Small intestine (tissue), 7 donors: ENCODE data around the gene CFAP100. TPM values are rescaled to one million over a fixed set of nuclear protein-coding genes. Genes with fewer than 3 reads are reported as not detected.

ENCODE experiments used
- DNase-seq, 2 donors: peaks; one replicate each; pipeline versions ENCODE4 v3.0.0 to v3.0.0-alpha.2; 2013
- FAIRE-seq: peaks from 2 replicates; lab custom pipeline; 2012; peaks lifted over from hg19 to GRCh38; lab: Jason Lieb, UNC
- H3K27ac ChIP-seq, 3 donors: one replicate each; pipeline ENCODE4 v1.5.1; 2013; ENCODE audit warnings: low read length in 2 of 3, mild to moderate bottlenecking in 2 of 3, control low read depth in 1 of 3, inconsistent platforms in 1 of 3, low read depth in 1 of 3, moderate library complexity in 1 of 3
- H3K27me3 ChIP-seq, 3 donors: one replicate each; pipeline ENCODE4 v1.6.1; 2013; ENCODE audit warnings: low read length in 3 of 3, inconsistent platforms in 1 of 3; ENCODE audit not compliant: control insufficient read depth in 3 of 3, insufficient read depth in 3 of 3
- H3K36me3 ChIP-seq, 3 donors: one replicate each; pipeline ENCODE4 v1.6.1; 2013; ENCODE audit warnings: low read length in 3 of 3, inconsistent platforms in 1 of 3, low read depth in 1 of 3, mild to moderate bottlenecking in 1 of 3, moderate library complexity in 1 of 3; ENCODE audit not compliant: control insufficient read depth in 3 of 3, insufficient read depth in 2 of 3
- H3K4me1 ChIP-seq, 3 donors: one replicate each; pipeline ENCODE4 v1.6.1; 2013; ENCODE audit warnings: low read length in 2 of 3, inconsistent platforms in 1 of 3, low read depth in 1 of 3, mild to moderate bottlenecking in 1 of 3, moderate library complexity in 1 of 3; ENCODE audit not compliant: control insufficient read depth in 3 of 3, insufficient read depth in 2 of 3
- H3K4me3 ChIP-seq, 3 donors: one replicate each; pipeline ENCODE4 v1.5.1; 2013; ENCODE audit warnings: low read length in 3 of 3, control low read depth in 1 of 3, inconsistent platforms in 1 of 3, low read depth in 1 of 3, mild to moderate bottlenecking in 1 of 3, moderate library complexity in 1 of 3
- H3K9me3 ChIP-seq, 2 donors: one replicate each; pipeline ENCODE4 v1.6.1; 2013; ENCODE audit warnings: low read depth in 1 of 2, low read length in 1 of 2; ENCODE audit not compliant: control insufficient read depth in 2 of 2, insufficient read depth in 1 of 2
- WGBS, 3 donors: extraction: QIAGEN DNeasy Blood & Tissue Kit; methylation state at CpG; one replicate each; pipeline ENCODE4 v1.1.7; 2013; 5-methylcytosine and 5-hydroxymethylcytosine counted together
- polyA plus RNA-seq, 4 donors: library from polyadenylated mRNA; stranded (reverse) in 3 of 4; unstranded in 1 of 4; fragments of 200-250 nt in 3 of 4; fragments of 120-200 nt in 1 of 4; gene quantifications; one replicate each; pipeline versions ENCODE4 v1.2.1 to v1.2.3, GENCODE V29; 2013
- donor health status: healthy with polysubstance abuse.
- donor health status: control.
- donor health status: control.
- donor health status: Bipolar disorder and iron deficiency.
- donor health status: healthy.

Gene CFAP100
- polyA plus RNA-seq, 4 donors: 0.53 TPM; not detected in 3

DNA sequence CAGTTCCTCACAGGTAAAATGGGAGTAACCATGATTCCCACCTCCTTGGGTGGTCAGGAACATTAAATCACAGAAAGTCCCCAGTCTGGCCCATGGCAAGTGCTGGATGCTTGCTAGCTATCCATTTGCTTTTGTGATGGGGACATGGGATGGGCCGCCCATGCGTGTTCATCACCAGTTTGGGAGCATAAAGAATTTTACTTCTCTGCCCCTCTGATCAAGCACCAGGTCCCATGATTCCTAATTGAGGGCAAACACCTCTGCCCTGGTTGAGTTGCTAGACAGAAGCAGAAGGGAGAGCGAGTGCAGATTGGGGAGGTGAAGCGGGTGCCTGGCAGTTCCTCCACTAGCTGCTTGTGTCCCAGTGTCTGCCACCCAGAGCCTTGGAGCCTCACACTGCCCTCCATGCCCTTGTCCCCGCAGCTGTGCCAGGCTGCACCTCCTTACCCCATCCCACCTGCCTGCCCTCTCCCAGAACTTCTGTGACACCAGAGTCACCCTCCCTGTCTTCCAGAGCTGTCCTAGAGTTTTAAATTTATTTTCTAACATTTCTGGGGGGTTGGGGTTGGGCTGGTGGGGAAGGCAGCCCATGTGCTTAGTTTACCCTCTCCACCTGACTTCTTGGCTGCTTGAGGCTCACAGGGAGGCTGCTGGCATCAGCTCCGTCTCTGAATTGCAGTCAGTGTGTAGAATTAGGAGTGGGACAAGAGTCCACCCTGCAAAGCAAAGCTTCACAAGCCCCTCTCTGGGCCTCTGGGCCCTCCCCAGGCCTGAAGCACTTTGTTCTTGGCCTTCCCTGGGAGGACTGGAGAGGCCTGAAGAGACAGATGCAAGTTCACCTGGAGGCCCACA lies 18.4 kb downstream of the CFAP100 start:
- no peak for FAIRE-seq
- Histone ChIP-seq H3K4me1 (no peaks in the 10 kb centered on the region), H3K9me3 (no peaks in the 10 kb centered on the region), H3K27ac (no peak overlapping the region), H3K36me3 (no peaks in the 10 kb centered on the region), H3K4me3 (no peak overlapping the region), H3K27me3 (peaks cover 0 to 9% (median 6%) of the 10 kb centered on the region in 3 donors)
- 85 to 90% (median 87%) methylated on average over 6 of the region's 6 CpGs for WGBS, 3 donors
- no peak for DNase-seq

DNA sequence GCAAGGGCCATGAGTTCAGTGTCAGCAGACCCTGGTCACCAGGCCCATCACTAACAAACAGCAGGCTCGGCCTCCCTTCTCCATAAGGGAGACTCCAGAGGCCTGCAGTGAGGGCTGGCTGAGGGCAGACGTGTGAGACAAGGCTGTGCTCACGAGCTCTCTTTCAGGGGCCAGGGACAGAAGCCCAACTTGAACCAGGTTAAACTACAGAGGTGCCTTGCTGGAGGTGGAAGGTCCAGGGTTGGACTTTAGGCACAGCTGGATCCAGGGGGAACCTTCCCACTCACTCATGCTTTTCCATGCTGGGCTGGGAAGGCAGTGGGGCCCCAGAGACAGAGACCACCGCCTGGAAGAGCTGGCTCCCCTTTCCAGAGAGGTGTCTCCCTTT lies 19.0 kb downstream of the CFAP100 start:
- FAIRE-seq (no peak), DNase-seq (no peak)
- Histone ChIP-seq H3K4me1 (no peaks in the 10 kb centered on the region), H3K4me3 (no peak overlapping the region), H3K9me3 (no peaks in the 10 kb centered on the region), H3K36me3 (no peaks in the 10 kb centered on the region), H3K27me3 (peaks cover 0 to 9% (median 6%) of the 10 kb centered on the region in 3 donors), H3K27ac (no peak overlapping the region)
- WGBS, 3 donors: 62 to 81% (median 63%) methylated on average over 4 of the region's 4 CpGs

DNA sequence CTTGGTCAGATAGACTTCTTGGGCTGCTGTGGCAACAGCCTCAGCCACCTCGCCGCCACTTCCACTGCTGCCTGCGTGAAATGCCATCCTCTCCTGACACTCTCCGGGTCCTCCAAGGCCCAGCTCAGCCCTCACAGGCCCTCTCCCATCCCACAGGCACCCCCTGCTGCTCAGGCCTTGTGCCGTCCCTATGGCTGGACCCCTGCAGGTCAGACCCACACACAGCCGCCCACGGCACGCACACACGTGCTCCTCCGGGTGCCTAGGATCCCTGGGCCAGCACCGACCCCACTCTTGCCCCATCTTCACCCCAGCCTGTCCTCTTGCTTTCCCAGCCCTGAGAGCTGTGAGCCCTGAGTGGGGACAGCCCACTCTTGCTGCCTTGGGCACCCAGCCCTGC lies 19.7 kb downstream of the CFAP100 start:
- 87 to 93% (median 90%) methylated on average over 11 of the region's 11 CpGs for WGBS, 3 donors
- peaks cover 0 to 9% (median 6%) of the 10 kb centered on the region in 3 donors for H3K27me3 ChIP-seq
- no peaks in the 10 kb centered on the region for H3K4me1 ChIP-seq
- no peaks in the 10 kb centered on the region for H3K36me3 ChIP-seq
- H3K27ac ChIP-seq: no peak overlapping the region
- no peaks in the 10 kb centered on the region for H3K9me3 ChIP-seq
- no peak overlapping the region for H3K4me3 ChIP-seq
- FAIRE-seq: no peak
- no peak for DNase-seq

DNA sequence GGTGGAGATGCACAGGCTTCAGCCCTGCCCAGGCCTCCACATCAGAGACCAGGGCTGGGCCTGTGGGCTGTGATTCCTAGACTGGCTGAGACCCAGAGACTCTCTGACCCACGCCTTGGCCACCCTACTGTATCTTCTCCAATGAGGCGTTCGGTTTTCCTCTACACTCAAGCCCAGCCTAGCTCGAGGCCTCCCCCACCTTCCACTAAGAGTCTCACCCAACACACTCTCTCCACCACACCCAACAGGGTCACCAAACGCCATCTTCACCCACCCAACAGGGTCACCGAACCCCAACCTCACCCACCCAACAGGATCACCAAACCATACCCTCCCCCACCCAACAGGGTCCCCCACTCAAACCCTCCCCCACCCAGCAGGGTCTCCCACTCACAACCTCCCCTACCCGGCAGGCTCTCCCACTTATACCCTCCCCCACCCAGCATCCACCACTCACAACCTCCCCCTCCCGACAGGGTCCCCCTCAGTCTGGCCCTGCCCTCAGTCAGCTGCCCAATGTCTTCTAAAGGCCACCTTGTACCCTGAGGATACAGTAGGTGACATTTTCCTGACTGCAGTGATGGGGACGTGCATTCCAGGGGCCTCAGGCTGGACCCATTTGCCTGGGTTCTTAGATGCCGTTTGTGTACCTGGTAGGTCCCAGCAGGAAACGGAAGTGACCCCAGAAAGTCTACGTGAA lies 20.4 kb downstream of the CFAP100 start:
- Histone ChIP-seq H3K27me3 (peaks cover 0 to 9% (median 6%) of the 10 kb centered on the region in 3 donors), H3K4me3 (no peak overlapping the region), H3K36me3 (no peaks in the 10 kb centered on the region), H3K4me1 (peaks cover 0 to 5% (median 0%) of the 10 kb centered on the region in 3 donors), H3K9me3 (no peaks in the 10 kb centered on the region), H3K27ac (no peak overlapping the region)
- FAIRE-seq (no peak), DNase-seq (no peak)
- WGBS, 3 donors: 75 to 85% (median 78%) methylated on average over 12 of the region's 12 CpGs

DNA sequence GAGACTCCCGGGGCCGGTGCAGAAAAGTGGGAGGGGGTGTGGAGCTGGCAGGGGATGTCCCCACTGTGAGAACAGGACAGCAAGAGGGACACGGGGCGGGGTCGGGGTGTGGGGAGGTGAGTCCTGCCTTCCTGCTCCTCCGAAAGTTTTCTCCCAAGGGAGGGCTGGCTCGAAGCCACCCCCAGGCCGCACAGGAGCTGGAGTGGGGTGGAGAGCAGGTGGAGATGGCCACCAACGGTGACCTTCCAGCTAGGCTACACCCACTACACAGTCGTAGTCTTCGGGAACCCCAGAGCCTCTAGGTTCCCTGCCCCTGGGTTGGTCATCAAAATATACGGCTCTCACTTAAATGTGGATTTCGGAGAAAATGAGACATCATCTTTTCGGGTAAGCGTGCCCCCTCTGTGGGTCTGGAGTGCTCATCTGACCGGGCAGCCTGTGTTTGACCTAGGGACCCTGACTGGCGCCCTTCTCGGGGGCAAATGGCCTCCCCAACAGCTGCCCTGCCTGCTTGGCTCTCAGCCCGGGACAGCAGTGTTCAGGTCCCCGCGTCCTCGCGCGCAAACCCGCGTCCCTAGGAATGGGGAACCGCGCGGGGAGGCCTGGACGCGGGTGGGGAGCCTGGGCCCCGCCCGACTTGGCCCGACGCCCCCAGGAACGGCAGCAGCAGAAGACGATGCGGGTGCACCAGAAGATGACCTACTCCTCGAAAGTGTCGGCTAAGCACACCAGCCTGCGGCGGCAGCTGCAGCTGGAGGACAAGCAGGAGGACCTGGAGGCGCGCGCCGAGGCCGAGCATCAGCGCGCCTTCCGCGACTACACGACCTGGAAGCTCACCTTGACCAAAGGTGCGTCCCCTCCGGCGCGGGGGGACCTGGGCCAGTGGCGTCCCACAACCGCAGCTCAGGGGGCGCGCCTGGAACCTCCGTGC lies 21.2 kb downstream of the CFAP100 start:
- Histone ChIP-seq H3K27me3 (peaks cover 0 to 9% (median 6%) of the 10 kb centered on the region in 3 donors), H3K27ac (no peak overlapping the region), H3K4me3 (no peak overlapping the region), H3K36me3 (no peaks in the 10 kb centered on the region), H3K9me3 (no peaks in the 10 kb centered on the region), H3K4me1 (peaks cover 0 to 7% (median 0%) of the 10 kb centered on the region in 3 donors)
- 38 to 53% (median 49%) methylated on average over 59 to 61 of the region's 61 CpGs for WGBS, 3 donors
- FAIRE-seq (no peak), DNase-seq (no peak)

DNA sequence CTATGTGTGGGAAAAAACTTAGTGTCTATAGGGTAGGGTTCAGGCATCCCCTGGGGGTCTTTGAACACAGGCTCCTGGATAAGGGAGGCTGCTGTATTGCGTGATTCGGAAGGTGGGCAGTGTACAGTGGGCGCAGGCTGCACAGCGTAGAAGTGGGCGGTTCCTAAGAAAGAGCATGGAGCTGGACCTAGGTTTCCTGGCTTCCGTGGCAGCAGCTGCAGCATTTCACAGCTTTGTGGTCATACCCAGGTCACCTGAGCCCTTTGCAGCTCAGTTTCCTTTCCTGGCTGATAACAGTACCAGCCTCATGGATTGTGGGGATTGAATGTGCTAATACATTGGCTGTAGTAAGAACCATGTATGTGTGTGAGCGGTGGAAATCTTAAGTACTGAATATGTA lies 22.2 kb downstream of the CFAP100 start:
- H3K9me3 ChIP-seq: no peaks in the 10 kb centered on the region
- no peak overlapping the region for H3K27ac ChIP-seq
- FAIRE-seq (no peak), DNase-seq (no peak)
- H3K4me1 ChIP-seq: peaks cover 0 to 7% (median 0%) of the 10 kb centered on the region in 3 donors
- no peaks in the 10 kb centered on the region for H3K36me3 ChIP-seq
- 81 to 85% (median 83%) methylated on average over 7 of the region's 7 CpGs for WGBS, 3 donors
- no peak overlapping the region for H3K4me3 ChIP-seq
- peaks cover 0 to 9% (median 6%) of the 10 kb centered on the region in 3 donors for H3K27me3 ChIP-seq

DNA sequence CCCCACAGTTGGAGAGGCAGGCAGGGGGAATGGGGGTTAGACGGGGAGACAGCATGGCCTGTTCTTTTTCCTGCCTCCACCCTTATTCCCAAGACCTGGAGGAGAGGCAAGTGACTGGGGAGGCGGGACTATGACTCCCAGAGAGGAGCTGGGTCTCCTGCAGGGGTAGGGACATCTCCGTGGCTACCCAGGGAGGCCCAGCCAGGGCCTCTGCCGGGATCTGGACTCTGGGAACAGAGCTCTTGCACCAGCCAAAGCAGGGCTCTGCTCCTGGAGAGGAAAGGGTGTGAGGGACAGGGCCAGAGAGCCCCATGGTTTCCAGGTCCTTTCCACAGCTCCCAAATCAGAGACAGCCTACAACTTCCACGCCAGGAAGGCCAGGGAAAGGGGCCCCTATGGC lies 22.8 kb downstream of the CFAP100 start:
- H3K36me3 ChIP-seq: no peaks in the 10 kb centered on the region
- peaks cover 0 to 7% (median 0%) of the 10 kb centered on the region in 3 donors for H3K4me1 ChIP-seq
- H3K27ac ChIP-seq: no peak overlapping the region
- 39 to 54% (median 45%) methylated on average over 4 to 5 of the region's 5 CpGs for WGBS, 3 donors
- peaks cover 0 to 9% (median 6%) of the 10 kb centered on the region in 3 donors for H3K27me3 ChIP-seq
- no peaks in the 10 kb centered on the region for H3K9me3 ChIP-seq
- FAIRE-seq (no peak), DNase-seq (no peak)
- no peak overlapping the region for H3K4me3 ChIP-seq
